ENCODE measurements around the gene CENPK.
A peak's percentile ranks its signal among the peaks of the same experiment; 100 is the strongest.

The CENPK gene

GRCh38 chr5:65481171-65481581 is 81.8 kb downstream of the CENPK start:
- TF ChIP-seq, protein P1, sequence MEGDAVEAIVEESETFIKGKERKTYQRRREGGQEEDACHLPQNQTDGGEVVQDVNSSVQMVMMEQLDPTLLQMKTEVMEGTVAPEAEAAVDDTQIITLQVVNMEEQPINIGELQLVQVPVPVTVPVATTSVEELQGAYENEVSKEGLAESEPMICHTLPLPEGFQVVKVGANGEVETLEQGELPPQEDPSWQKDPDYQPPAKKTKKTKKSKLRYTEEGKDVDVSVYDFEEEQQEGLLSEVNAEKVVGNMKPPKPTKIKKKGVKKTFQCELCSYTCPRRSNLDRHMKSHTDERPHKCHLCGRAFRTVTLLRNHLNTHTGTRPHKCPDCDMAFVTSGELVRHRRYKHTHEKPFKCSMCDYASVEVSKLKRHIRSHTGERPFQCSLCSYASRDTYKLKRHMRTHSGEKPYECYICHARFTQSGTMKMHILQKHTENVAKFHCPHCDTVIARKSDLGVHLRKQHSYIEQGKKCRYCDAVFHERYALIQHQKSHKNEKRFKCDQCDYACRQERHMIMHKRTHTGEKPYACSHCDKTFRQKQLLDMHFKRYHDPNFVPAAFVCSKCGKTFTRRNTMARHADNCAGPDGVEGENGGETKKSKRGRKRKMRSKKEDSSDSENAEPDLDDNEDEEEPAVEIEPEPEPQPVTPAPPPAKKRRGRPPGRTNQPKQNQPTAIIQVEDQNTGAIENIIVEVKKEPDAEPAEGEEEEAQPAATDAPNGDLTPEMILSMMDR (IDR thresholded peaks at IDR 0.05; ENCODE audit: insufficient read depth, low read length, missing control alignments), result no peak
- H3K4me3 ChIP-seq (ENCODE audit: low read depth, low read length), result peak overlapping the region; percentile 72
- CTCF ChIA-PET, result interaction anchor here (1.3 to 8.6 kb wide), 5 partner anchors 380 to 712 kb away, joined by 5 to 140 read pairs (median 14); no protein-coding TSS in a partner anchor
- POLR2A ChIA-PET, result interaction anchor here (0.7 to 1.9 kb wide), 5 partner anchors 281 to 506 kb away, joined by 3 to 5 read pairs (median 3); no protein-coding TSS in a partner anchor
- DNase-seq (ENCODE audit: low read depth, low spot score), result no peak

DNA sequence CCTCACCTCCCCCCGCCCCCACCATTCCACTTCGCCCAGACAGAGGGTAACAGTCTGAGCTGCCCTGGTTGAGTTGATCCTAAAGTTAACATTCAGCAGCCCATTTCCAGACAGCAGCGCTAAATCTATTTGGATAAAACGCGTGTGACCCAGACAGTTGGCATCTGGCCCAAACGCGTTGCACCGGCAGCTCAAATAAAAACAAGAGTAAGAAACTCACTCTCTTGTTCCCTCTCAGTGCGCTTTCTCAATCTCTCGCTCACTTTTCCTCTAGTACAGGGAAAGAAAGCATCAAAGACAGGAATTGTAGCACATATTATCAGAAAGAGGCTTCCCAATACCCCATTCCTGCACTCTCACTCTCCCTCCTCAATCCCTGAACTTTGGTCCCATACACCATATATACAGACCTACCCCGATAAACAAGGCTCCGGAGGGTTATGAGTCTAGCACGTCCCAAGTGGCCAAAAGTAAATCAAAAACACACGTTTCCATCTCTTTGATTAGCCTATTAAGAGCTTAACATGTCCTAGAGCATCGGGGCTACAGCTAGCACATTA is 82.6 kb downstream of the CENPK start:
- TF ChIP-seq, protein P1 (IDR thresholded peaks at IDR 0.05; ENCODE audit: insufficient read depth, low read length, missing control alignments), result no peak
- ChIA-PET POLR2A (interaction anchor here (0.7 to 1.9 kb wide), 7 partner anchors 280 to 665 kb away, joined by 3 to 5 read pairs (median 3); no protein-coding TSS in a partner anchor), CTCF (interaction anchor here (1.3 to 8.6 kb wide), 5 partner anchors 379 to 711 kb away, joined by 3 to 140 read pairs (median 14); no protein-coding TSS in a partner anchor)
- no peak for DNase-seq (ENCODE audit: low read depth, low spot score)
- H3K4me3 ChIP-seq (ENCODE audit: low read depth, low read length), result peak overlapping the region; percentile 72

DNA sequence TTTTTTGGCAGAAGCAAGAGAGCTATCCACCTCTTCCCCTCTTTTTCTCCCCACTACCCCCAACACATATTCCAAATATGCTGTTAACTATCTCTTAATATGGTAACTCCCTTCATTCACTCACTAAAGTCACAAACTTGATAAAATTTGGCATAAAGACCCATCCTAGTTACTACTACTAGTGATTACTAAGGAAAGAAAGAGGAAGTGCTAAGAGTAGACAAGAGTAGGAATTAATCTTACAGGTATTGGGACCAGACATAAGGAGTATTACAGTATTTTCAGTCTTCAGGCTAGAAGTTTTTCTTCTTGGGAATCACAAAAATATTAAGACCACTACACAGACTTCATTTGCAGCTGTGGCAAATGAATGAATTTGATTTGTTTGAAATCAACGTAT is 83.4 kb downstream of the CENPK start:
- peak overlapping the region; percentile 72 for H3K4me3 ChIP-seq (ENCODE audit: low read depth, low read length)
- ChIA-PET CTCF (interaction anchor here (1.4 to 8.6 kb wide), 3 partner anchors 378 to 670 kb away, joined by 3 to 140 read pairs (median 14); no protein-coding TSS in a partner anchor), POLR2A (interaction anchor here (1.9 kb wide), 1 partner anchor 279 kb away, joined by 5 read pairs; no protein-coding TSS in a partner anchor)
- TF ChIP-seq, protein P1 (IDR thresholded peaks at IDR 0.05; ENCODE audit: insufficient read depth, low read length, missing control alignments), result no peak
- no peak for DNase-seq (ENCODE audit: low read depth, low spot score)

GRCh38 chr5:65478336-65478735 is 84.6 kb downstream of the CENPK start:
- TF ChIP-seq, protein P1 (IDR thresholded peaks at IDR 0.05; ENCODE audit: insufficient read depth, low read length, missing control alignments), result no peak

DNA sequence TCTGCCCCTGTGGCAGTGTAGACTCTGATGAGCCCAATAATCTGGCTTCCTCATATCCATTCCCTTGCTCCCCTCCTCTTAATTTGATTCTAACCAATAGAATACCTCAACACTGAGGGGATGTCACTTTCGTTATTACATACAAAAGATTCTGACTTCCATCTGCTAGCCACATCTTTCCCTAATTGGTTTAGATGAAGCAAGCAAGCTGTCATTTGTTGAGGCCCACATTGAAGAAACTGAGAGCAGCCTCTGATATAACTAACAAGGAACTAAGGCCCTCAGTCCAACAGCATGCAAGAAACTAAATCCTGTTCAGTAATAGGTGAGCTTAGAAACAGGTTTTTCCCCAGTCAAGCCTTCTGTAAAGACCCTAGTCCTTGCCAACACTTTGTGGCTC is 87.1 kb downstream of the CENPK start:
- POLR2A ChIA-PET, result no interaction called here
- no peak for DNase-seq (ENCODE audit: low read depth, low spot score)
- no peak overlapping the region for H3K4me3 ChIP-seq (ENCODE audit: low read depth, low read length)
- TF ChIP-seq, protein P1 (IDR thresholded peaks at IDR 0.05; ENCODE audit: insufficient read depth, low read length, missing control alignments), result no peak
- CTCF ChIA-PET, result interaction anchor here (1.5 kb wide), 1 partner anchor 665 kb away, joined by 3 read pairs; no protein-coding TSS in a partner anchor

More at GRCh38 chr5:65478336-65478735, 84.6 kb downstream of the CENPK start:
- DNase-seq (ENCODE audit: low read depth, low spot score), result no peak
- CTCF ChIA-PET, result interaction anchor here (2.8 kb wide), 1 partner anchor 377 kb away, joined by 14 read pairs; no protein-coding TSS in a partner anchor
- POLR2A ChIA-PET, result no interaction called here
- peak overlapping the region; percentile 72 for H3K4me3 ChIP-seq (ENCODE audit: low read depth, low read length)

DNA sequence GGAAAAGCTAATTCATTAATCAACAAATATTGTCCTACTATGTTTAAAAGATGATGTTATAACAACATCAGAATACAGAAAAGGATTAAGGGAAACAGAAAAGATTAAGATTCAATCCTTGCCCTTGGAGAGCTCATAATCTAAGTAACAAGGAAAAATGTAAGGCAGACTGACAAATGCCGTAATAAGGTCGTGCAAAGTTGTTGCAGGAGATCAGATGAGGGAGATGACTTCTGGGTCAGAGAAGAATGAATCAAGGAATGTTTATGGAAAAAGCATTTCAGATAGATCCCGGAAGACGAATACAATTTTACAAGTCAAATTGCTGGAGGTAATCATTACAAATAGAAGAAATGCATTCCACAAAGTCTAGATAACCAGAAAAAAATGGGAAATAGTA is 87.6 kb downstream of the CENPK start:
- ChIA-PET POLR2A (no interaction called here), CTCF (interaction anchor here (0.8 to 1.5 kb wide), 4 partner anchors 8 to 664 kb away, joined by 3 read pairs; no protein-coding TSS in a partner anchor)
- no peak for DNase-seq (ENCODE audit: low read depth, low spot score)

More for the DNA sequence above, 87.6 kb downstream of the CENPK start:
- H3K4me3 ChIP-seq (ENCODE audit: low read depth, low read length), result no peak overlapping the region
- TF ChIP-seq, protein P1 (IDR thresholded peaks at IDR 0.05; ENCODE audit: insufficient read depth, low read length, missing control alignments), result no peak

Measured in AG04449 (cell line).